Hepatocyte (in vitro differentiated cells): ENCODE data around the gene CYP3A7. TPM values are rescaled to one million over a fixed set of nuclear protein-coding genes. Genes with fewer than 3 reads are reported as not detected.

ENCODE experiments used
- DNase-seq: peaks from one replicate; pipeline ENCODE4 v3.0.0-alpha.2; 2016; ENCODE audit warnings: low spot score
- H2AFZ ChIP-seq: fragments of 200-600 bp; sonication (generic); 2 replicates; pipeline ENCODE4 v1.6.0; 2016; ENCODE audit warnings: antibody characterized with exemption, mild to moderate bottlenecking
- H3K27ac ChIP-seq: fragments of 200-600 bp; sonication (generic); 2 replicates; pipeline ENCODE4 v1.5.1; 2016; ENCODE audit warnings: mild to moderate bottlenecking
- H3K27me3 ChIP-seq: fragments of 200-600 bp; sonication (generic); 2 replicates; pipeline ENCODE4 v1.6.1; 2016
- H3K36me3 ChIP-seq: fragments of 200-600 bp; sonication (generic); replicated peaks from 2 replicates; pipeline ENCODE4 v1.5.1; 2016; ENCODE audit warnings: low read depth; ENCODE audit not compliant: insufficient read depth
- H3K4me1 ChIP-seq: fragments of 200-600 bp; sonication (generic); 2 replicates; pipeline ENCODE4 v1.5.1; 2016; ENCODE audit warnings: mild to moderate bottlenecking, moderate library complexity; ENCODE audit not compliant: insufficient read depth
- H3K4me2 ChIP-seq: fragments of 200-600 bp; sonication (generic); 2 replicates; pipeline ENCODE4 v1.6.0; 2016
- H3K4me3 ChIP-seq: fragments of 200-600 bp; sonication (generic); 2 replicates; pipeline ENCODE4 v1.5.1; 2016; ENCODE audit warnings: mild to moderate bottlenecking
- H3K79me2 ChIP-seq: fragments of 200-600 bp; sonication (generic); 2 replicates; pipeline ENCODE4 v1.6.0; 2017; ENCODE audit warnings: mild to moderate bottlenecking
- H3K9me2 ChIP-seq: fragments of 200-600 bp; sonication (generic); replicated peaks from 2 replicates; pipeline ENCODE4 v1.6.0; 2017; ENCODE audit warnings: mild to moderate bottlenecking; ENCODE audit not compliant: insufficient read depth
- H3K9me3 ChIP-seq: fragments of 200-600 bp; sonication (generic); 2 replicates; pipeline ENCODE4 v1.5.1; 2016; ENCODE audit warnings: low read depth, mild to moderate bottlenecking
- H4K20me1 ChIP-seq: fragments of 200-600 bp; sonication (generic); 2 replicates; pipeline ENCODE4 v1.6.0; 2016; ENCODE audit warnings: mild to moderate bottlenecking; ENCODE audit not compliant: insufficient read depth, poor library complexity, severe bottlenecking
- EZH2 ChIP-seq: fragments of 200-600 bp; sonication (generic); IDR thresholded peaks from 2 replicates; pipeline ENCODE4 v1.6.1; 2016; ENCODE audit warnings: antibody characterized with exemption, mild to moderate bottlenecking, borderline replicate concordance
- EZH2phosphoT487 ChIP-seq: fragments of 200-600 bp; sonication (generic); IDR thresholded peaks from one replicate; pipeline ENCODE4 v1.6.1; 2018; ENCODE audit warnings: antibody characterized with exemption, mild to moderate bottlenecking, low read depth, moderate library complexity; ENCODE audit not compliant: unreplicated experiment, severe bottlenecking
- WGBS: methylation state at CpG from one replicate; pipeline ENCODE4 v1.1.6; 2016; ENCODE audit warnings: low lambda C conversion rate; ENCODE audit errors: missing lambda C conversion rate; 5-methylcytosine and 5-hydroxymethylcytosine counted together
- polyA plus RNA-seq: library from polyadenylated mRNA; unstranded; fragments of >200 nt; fragmentation: Nextera tagmentation; extraction: Ambion mirVana; gene quantifications from 2 replicates; pipeline ENCODE4 v1.2.1, GENCODE V29; 2016
- total RNA-seq: library from RNA; depleted of rRNA; stranded (reverse); fragments of >200 nt; gene quantifications from 2 replicates; pipeline ENCODE4 v1.2.3, GENCODE V29; 2014
- TF ChIP-seq, protein P1 (sequence below): fragments of 200-600 bp; sonication (generic); IDR thresholded peaks from 2 replicates; pipeline ENCODE4 v1.5.1; 2016; ENCODE audit warnings: antibody characterized with exemption, mild to moderate bottlenecking; ENCODE audit not compliant: poor library complexity

Gene CYP3A7
- total and polyA plus RNA-seq, 2 experiments from 2014 or later = 444 to 770 TPM

DNA sequence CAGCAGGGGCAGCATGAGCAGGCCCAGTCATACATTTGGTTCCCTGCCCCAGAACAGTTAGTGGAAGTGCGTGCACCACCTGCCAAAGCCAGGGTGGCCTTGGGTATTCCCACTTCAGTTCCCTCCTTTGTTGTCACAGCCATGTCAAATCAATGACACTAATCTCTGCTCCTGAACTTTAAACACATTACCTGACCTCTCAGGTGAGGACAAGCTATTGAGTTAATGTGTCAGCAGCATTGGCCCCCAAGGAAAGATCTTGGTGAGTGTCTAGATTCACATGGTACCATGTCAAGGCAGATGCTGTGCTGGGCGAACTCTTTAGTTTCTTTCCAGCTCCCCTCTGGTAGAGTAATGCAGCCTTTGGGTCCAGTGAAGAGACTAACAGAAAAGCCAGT lies 57.3 kb downstream of the CYP3A7 start:
- H3K4me2 ChIP-seq = peak overlapping the region; percentile 67
- peaks cover 7% of the 10 kb centered on the region for H3K79me2 ChIP-seq
- 81% methylated on average over 2 of the region's 2 CpGs for WGBS
- no peak overlapping the region for H3K4me3 ChIP-seq
- H3K36me3 ChIP-seq = peaks cover 5% of the 10 kb centered on the region
- DNase-seq = no peak
- peaks cover 11% of the 10 kb centered on the region for H3K4me1 ChIP-seq
- no peaks in the 10 kb centered on the region for H3K9me3 ChIP-seq
- H3K27me3 ChIP-seq = no peaks in the 10 kb centered on the region
- H3K27ac ChIP-seq = peak overlapping the region; percentile 86
- H3K9me2 ChIP-seq = no peaks in the 10 kb centered on the region
- H4K20me1 ChIP-seq = no peaks in the 10 kb centered on the region
- TF ChIP-seq, protein P1, sequence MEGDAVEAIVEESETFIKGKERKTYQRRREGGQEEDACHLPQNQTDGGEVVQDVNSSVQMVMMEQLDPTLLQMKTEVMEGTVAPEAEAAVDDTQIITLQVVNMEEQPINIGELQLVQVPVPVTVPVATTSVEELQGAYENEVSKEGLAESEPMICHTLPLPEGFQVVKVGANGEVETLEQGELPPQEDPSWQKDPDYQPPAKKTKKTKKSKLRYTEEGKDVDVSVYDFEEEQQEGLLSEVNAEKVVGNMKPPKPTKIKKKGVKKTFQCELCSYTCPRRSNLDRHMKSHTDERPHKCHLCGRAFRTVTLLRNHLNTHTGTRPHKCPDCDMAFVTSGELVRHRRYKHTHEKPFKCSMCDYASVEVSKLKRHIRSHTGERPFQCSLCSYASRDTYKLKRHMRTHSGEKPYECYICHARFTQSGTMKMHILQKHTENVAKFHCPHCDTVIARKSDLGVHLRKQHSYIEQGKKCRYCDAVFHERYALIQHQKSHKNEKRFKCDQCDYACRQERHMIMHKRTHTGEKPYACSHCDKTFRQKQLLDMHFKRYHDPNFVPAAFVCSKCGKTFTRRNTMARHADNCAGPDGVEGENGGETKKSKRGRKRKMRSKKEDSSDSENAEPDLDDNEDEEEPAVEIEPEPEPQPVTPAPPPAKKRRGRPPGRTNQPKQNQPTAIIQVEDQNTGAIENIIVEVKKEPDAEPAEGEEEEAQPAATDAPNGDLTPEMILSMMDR = no peak
- TF ChIP-seq EZH2 (no peak), EZH2phosphoT487 (no peak)
- H2AFZ ChIP-seq = no peak overlapping the region

DNA sequence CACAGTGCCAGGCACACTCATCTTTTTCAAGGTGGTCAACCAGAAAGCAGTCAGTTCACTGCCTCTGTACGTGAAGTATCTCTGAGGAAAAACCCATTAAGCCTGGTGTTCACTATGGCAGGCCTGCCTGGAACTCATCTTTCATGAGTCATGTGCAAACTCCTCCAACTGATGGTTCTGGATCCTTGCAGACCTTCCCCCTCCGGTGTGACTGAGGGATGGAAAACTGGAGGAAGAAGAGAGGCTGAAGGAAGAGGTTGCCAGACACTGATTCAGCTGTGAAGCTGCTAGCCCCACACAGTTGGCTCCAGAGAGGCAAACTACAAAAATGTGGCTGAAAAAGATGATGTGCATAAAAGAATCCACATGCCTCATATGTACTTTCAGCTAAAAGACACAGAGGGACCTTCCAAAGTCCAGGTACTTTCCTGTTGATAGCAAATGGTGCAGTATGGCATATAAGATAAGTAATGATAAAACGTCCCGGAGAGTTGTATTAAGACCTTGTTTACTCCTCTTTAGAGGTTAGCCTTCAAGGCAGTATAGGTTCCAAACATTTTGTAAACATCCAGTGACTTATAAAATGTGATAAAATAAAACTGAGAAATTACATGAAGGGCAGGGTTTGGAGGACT lies 57.9 kb downstream of the CYP3A7 start:
- no peaks in the 10 kb centered on the region for H4K20me1 ChIP-seq
- peaks cover 11% of the 10 kb centered on the region for H3K4me1 ChIP-seq
- H3K79me2 ChIP-seq = peaks cover 7% of the 10 kb centered on the region
- H3K4me3 ChIP-seq = no peak overlapping the region
- no peak for DNase-seq
- H2AFZ ChIP-seq = no peak overlapping the region
- TF ChIP-seq EZH2phosphoT487 = no peak
- TF ChIP-seq, protein P1 = no peak
- no peak for TF ChIP-seq EZH2
- peaks cover 5% of the 10 kb centered on the region for H3K36me3 ChIP-seq
- no peaks in the 10 kb centered on the region for H3K9me3 ChIP-seq
- H3K27ac ChIP-seq = peak overlapping the region; percentile 86
- no peaks in the 10 kb centered on the region for H3K9me2 ChIP-seq
- 63% methylated on average over 4 of the region's 4 CpGs for WGBS
- H3K27me3 ChIP-seq = no peaks in the 10 kb centered on the region
- peak overlapping the region; percentile 67 for H3K4me2 ChIP-seq

DNA sequence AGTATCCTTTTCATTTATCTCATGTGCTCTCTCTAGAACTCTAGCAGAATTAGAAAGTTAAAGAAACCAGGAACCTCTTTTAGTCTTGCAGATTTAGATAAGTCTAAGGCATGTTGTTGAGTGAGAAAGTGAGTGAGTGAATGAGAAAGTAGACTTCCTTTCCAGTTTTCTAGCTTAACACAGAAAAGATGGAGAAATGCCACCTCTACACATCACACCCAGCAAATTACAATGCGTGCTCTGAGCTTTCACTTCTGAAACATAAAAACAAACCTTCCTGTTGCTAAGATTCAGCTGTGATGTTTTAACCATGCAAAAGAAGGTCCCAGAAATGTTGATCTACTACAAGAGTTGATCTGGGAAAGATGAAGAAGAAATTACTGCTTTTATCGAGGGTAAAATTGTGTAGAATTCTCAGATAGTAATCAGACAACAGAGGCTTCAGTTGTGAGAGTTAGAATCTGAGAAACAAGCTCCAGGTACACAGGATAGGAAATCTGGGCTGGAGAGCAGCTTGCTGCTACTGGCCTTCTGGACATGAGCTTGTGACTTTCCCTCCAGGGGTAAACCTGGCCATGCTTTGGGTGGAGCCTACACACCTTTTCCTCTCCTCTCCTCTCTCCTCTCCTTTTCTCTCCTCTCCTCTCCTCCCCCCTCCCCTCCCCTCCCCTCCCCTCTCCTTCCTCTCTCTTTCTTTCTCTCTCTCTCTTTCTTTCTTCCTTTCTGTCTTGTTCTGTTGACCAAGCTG lies 59.8 kb downstream of the CYP3A7 start:
- peaks cover 7% of the 10 kb centered on the region for H3K79me2 ChIP-seq
- peaks cover 11% of the 10 kb centered on the region for H3K4me1 ChIP-seq
- H3K4me3 ChIP-seq = no peak overlapping the region
- no peak overlapping the region for H2AFZ ChIP-seq
- no peaks in the 10 kb centered on the region for H4K20me1 ChIP-seq
- no peak overlapping the region for H3K27ac ChIP-seq
- no peak for DNase-seq
- no peaks in the 10 kb centered on the region for H3K9me3 ChIP-seq
- H3K4me2 ChIP-seq = no peak overlapping the region
- no peaks in the 10 kb centered on the region for H3K36me3 ChIP-seq
- 80% methylated on average over 2 of the region's 2 CpGs for WGBS
- no peak for TF ChIP-seq EZH2
- no peak for TF ChIP-seq EZH2phosphoT487
- TF ChIP-seq, protein P1 = no peak
- H3K9me2 ChIP-seq = no peaks in the 10 kb centered on the region
- no peaks in the 10 kb centered on the region for H3K27me3 ChIP-seq
